ENCODE measurements around the gene BCDIN3D. TPM values are rescaled to one million over a fixed set of nuclear protein-coding genes. Genes with fewer than 3 reads are reported as not detected.
"Not testable (repeated sequence)": the region's sequence is repeated elsewhere in the genome, so short reads cannot be mapped to it uniquely, and the experiment has no call there.

The BCDIN3D gene
- total RNA-seq, 4 donors from 2014 or later, result 2.3 to 5.2 (median 3.1) TPM

DNA sequence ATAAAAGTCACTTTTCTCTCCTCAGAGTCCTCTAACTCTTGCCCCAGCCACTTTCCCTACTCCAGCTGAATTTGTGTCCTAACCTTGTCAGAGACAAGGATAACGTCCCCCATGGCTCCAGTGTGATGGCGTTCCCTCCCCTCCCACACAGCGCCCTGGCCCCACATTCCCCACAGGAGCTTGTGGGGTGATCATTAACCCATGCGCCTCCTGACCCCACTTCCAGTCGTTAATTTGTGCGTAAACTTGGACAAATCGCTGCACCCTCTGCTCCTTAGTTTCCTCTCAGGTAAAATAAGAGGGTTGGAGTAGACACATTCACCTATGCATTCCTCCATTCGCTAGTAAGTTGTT lies 22.9 kb upstream of the BCDIN3D start:
- Histone ChIP-seq H3K4me3 (no peak overlapping the region), H3K4me1 (peaks cover 0 to 11% (median 0%) of the 10 kb centered on the region in 4 donors), H3K9me3 (no peaks in the 10 kb centered on the region), H3K27me3 (no peaks in the 10 kb centered on the region), H3K36me3 (no peaks in the 10 kb centered on the region), H3K27ac (no peak overlapping the region)
- no peak for DNase-seq
- no peak for TF ChIP-seq CTCF (IDR thresholded peaks at IDR 0.05)
- no peak for TF ChIP-seq POLR2A (IDR thresholded peaks at IDR 0.05)

GRCh38 chr12:49865109-49865781 lies 22.3 kb upstream of the BCDIN3D start:
- no peak for DNase-seq
- Histone ChIP-seq H3K27ac (no peak overlapping the region), H3K4me3 (no peak overlapping the region), H3K4me1 (peaks cover 0 to 11% (median 0%) of the 10 kb centered on the region in 4 donors), H3K27me3 (no peaks in the 10 kb centered on the region), H3K36me3 (no peaks in the 10 kb centered on the region), H3K9me3 (no peaks in the 10 kb centered on the region)
- TF ChIP-seq CTCF (IDR thresholded peaks at IDR 0.05) (no peak), POLR2A (IDR thresholded peaks at IDR 0.05) (no peak)

DNA sequence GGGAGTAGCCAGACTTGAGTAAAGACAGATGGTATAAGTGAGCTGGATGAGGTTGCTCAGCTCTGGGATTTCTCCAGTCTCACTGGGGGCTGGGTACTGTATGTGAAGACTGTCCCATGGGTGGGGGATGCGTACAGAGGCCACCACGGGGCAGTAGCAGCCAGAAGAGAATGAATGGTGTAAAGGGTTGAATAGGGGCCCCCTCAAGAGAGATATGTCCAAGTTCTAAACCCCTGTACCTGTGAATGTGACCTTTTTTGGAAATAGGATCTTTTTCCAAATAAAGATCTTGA lies 21.8 kb upstream of the BCDIN3D start:
- Histone ChIP-seq H3K27me3 (no peaks in the 10 kb centered on the region), H3K36me3 (no peaks in the 10 kb centered on the region), H3K27ac (no peak overlapping the region), H3K4me3 (no peak overlapping the region), H3K9me3 (no peaks in the 10 kb centered on the region), H3K4me1 (peaks cover 0 to 11% (median 0%) of the 10 kb centered on the region in 4 donors)
- TF ChIP-seq POLR2A (IDR thresholded peaks at IDR 0.05) (no peak), CTCF (IDR thresholded peaks at IDR 0.05) (no peak)
- DNase-seq, result no peak

DNA sequence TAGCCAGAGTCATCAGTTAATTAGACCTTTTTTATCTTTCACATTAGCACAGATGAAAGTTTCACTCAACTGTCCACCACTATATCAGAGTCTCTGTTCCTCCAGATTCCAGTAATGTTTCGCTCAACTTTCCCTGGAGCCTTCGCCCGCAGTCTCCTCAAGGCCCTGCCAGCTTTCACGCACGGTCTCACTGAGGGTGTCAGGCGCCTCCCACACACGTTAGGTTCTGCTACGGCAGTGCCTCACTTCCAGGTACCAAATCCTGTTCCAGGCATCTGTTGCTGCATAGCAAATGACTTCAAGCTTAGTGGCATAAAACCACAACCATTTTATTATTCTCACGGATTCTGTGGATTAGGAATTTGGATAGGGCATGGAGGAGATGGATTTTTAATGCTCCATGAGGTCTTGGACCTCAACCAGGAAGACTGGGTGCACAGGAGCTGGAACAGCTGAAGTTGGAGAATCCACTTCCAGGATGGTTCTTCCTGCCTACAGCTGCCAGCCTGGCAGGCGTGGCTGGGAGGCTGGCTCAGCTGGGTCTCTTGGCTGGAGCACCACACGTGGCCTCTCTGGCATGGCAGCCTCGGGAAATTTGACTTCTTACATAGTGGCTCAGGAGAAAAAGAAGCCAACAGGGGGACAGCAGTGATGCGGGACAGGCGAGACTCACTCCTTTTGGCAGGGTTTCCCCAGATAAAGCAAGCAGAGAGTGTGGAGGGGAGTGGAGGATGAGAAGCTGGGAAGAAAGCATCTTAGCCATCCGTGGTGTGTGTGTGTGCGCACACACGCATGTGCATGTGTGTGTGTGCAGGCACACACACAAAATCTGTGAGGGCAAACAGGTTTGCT lies 21.3 kb upstream of the BCDIN3D start:
- Histone ChIP-seq H3K4me1 (peaks cover 0 to 8% (median 0%) of the 10 kb centered on the region in 4 donors), H3K4me3 (no peak overlapping the region), H3K36me3 (no peaks in the 10 kb centered on the region), H3K9me3 (no peaks in the 10 kb centered on the region), H3K27me3 (no peaks in the 10 kb centered on the region), H3K27ac (no peak overlapping the region)
- TF ChIP-seq POLR2A (IDR thresholded peaks at IDR 0.05) (no peak), CTCF (IDR thresholded peaks at IDR 0.05) (no peak)
- no peak for DNase-seq

DNA sequence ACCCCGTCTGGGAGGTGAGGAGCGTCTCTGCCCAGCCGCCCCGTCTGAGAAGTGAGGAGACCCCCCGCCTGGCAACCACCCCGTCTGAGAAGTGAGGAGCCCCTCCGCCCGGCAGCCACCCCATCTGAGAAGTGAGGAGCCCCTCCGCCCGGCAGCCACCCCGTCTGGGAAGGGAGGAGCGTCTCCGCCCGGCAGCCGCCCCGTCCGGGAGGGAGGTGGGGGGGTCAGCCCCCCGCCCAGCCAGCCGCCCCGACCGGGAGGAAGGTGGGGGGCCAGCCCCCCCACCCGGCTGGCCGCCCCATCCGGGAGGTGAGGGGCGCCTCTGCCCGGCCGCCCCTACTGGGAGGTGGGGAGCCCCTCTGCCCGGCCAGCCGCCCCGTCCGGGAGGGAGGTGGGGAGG lies 18.0 kb upstream of the BCDIN3D start:
- H3K4me1 ChIP-seq, H3K4me3 ChIP-seq, DNase-seq, H3K36me3 ChIP-seq, H3K27me3 ChIP-seq, H3K27ac ChIP-seq, H3K9me3 ChIP-seq: not testable (repeated sequence)

- H3K9me3 ChIP-seq, H3K4me1 ChIP-seq, DNase-seq, H3K4me3 ChIP-seq, H3K27ac ChIP-seq, H3K36me3 ChIP-seq, H3K27me3 ChIP-seq: not testable (repeated sequence)
These were observed 13.0 kb upstream of the BCDIN3D start for GRCh38 chr12:49855890-49856289.

Measured in Peyer's patch (tissue), 4 donors.